Activated T-helper 1 cell treated with anti-CD3 and anti-CD28 coated beads, Interleukin-2, amount 50 U/mL, for 16 hours (primary cell): ENCODE data around the gene CHN2.

Experiments
- DNase-seq, 2 donors: peaks; one replicate each; pipeline ENCODE4 v3.0.0-alpha.2; 2020; ENCODE audit warnings: low read depth in 1 of 2, low spot score in 1 of 2

CHN2 gene

GRCh38 chr7:29424984-29425309 lies 230.4 kb downstream of the CHN2 start:
- no peak for DNase-seq

- DNase-seq: no peak
Observed at GRCh38 chr7:29426587-29426986, 232.0 kb downstream of the CHN2 start.

- no peak for DNase-seq
Observed at GRCh38 chr7:29429401-29429800, 234.8 kb downstream of the CHN2 start.

- DNase-seq: no peak
Observed at GRCh38 chr7:29430279-29430949, 235.8 kb downstream of the CHN2 start.

GRCh38 chr7:29431686-29432085 lies 237.1 kb downstream of the CHN2 start:
- DNase-seq: no peak

- no peak for DNase-seq
Observed at GRCh38 chr7:29432721-29433120, 238.1 kb downstream of the CHN2 start.

- no peak for DNase-seq
Observed at GRCh38 chr7:29434380-29434768, 239.8 kb downstream of the CHN2 start.

- no peak for DNase-seq
Observed at GRCh38 chr7:29435167-29435566, 240.6 kb downstream of the CHN2 start.

- DNase-seq: no peak
Observed at GRCh38 chr7:29435902-29436301, 241.3 kb downstream of the CHN2 start.

GRCh38 chr7:29442146-29442545 lies 247.6 kb downstream of the CHN2 start:
- DNase-seq: no peak

- no peak for DNase-seq
Observed at GRCh38 chr7:29443552-29443951, 249.0 kb downstream of the CHN2 start.

GRCh38 chr7:29444267-29444666 lies 249.7 kb downstream of the CHN2 start:
- no peak for DNase-seq

GRCh38 chr7:29445736-29446135 lies 251.2 kb downstream of the CHN2 start:
- no peak for DNase-seq

GRCh38 chr7:29447828-29448227 lies 253.3 kb downstream of the CHN2 start:
- no peak for DNase-seq

GRCh38 chr7:29449569-29450260 lies 255.1 kb downstream of the CHN2 start:
- no peak for DNase-seq

- DNase-seq: no peak
Observed at GRCh38 chr7:29453021-29453420, 258.4 kb downstream of the CHN2 start.

GRCh38 chr7:29454464-29454863 lies 259.9 kb downstream of the CHN2 start:
- DNase-seq: no peak

- DNase-seq: no peak
Observed at GRCh38 chr7:29454899-29455451, 260.4 kb downstream of the CHN2 start.

GRCh38 chr7:29457141-29457561 lies 262.6 kb downstream of the CHN2 start:
- DNase-seq: no peak

- DNase-seq: no peak
Observed at GRCh38 chr7:29457565-29458011, 263.0 kb downstream of the CHN2 start.

GRCh38 chr7:29458933-29459332 lies 264.4 kb downstream of the CHN2 start:
- DNase-seq: no peak

GRCh38 chr7:29459589-29459988 lies 265.0 kb downstream of the CHN2 start:
- no peak for DNase-seq

- DNase-seq: no peak
Observed at GRCh38 chr7:29461996-29462395, 267.4 kb downstream of the CHN2 start.
